Ishikawa (cell line): ENCODE results near the gene SYNC.

ENCODE experiments used
- CEBPB ChIP-seq: IDR thresholded peaks from 2 replicates; pipeline ENCODE4 v1.6.1; 2012
- CREB1 ChIP-seq: IDR thresholded peaks from 2 replicates; pipeline ENCODE4 v1.6.1; 2012; ENCODE audit warnings: low read depth
- EGR1 ChIP-seq: IDR thresholded peaks from 2 replicates; pipeline ENCODE4 v1.6.1; 2012
- EP300 ChIP-seq: IDR thresholded peaks from 2 replicates; pipeline ENCODE4 v1.6.1; 2012; ENCODE audit warnings: borderline replicate concordance
- NFIC ChIP-seq: IDR thresholded peaks from 2 replicates; pipeline ENCODE4 v1.6.1; 2012
- RAD21 ChIP-seq: IDR thresholded peaks from 2 replicates; pipeline ENCODE4 v1.6.1; 2012; ENCODE audit warnings: low read depth
- TAF1 ChIP-seq: IDR thresholded peaks from 2 replicates; pipeline ENCODE4 v1.6.1; 2012; ENCODE audit warnings: low read depth, mild to moderate bottlenecking
- TCF12 ChIP-seq: IDR thresholded peaks from 2 replicates; pipeline ENCODE4 v1.6.1; 2012; ENCODE audit warnings: low read depth
- TEAD4 ChIP-seq: IDR thresholded peaks from 2 replicates; pipeline ENCODE4 v1.6.1; 2012
- YY1 ChIP-seq: IDR thresholded peaks from 2 replicates; pipeline ENCODE4 v1.6.1; 2012; ENCODE audit warnings: low read depth
- ZBTB7A ChIP-seq: IDR thresholded peaks from 2 replicates; pipeline ENCODE4 v1.6.1; 2012; ENCODE audit warnings: low read depth
- TF ChIP-seq, protein P1 (sequence below): IDR thresholded peaks from 2 replicates; pipeline ENCODE4 v1.6.1; 2012
- TF ChIP-seq, protein P2 (sequence below): IDR thresholded peaks from 2 replicates; pipeline ENCODE4 v1.6.1; 2012; ENCODE audit warnings: low read depth, mild to moderate bottlenecking
- TF ChIP-seq, protein P3 (sequence below): IDR thresholded peaks from 2 replicates; pipeline ENCODE4 v1.6.1; 2012

DNA sequence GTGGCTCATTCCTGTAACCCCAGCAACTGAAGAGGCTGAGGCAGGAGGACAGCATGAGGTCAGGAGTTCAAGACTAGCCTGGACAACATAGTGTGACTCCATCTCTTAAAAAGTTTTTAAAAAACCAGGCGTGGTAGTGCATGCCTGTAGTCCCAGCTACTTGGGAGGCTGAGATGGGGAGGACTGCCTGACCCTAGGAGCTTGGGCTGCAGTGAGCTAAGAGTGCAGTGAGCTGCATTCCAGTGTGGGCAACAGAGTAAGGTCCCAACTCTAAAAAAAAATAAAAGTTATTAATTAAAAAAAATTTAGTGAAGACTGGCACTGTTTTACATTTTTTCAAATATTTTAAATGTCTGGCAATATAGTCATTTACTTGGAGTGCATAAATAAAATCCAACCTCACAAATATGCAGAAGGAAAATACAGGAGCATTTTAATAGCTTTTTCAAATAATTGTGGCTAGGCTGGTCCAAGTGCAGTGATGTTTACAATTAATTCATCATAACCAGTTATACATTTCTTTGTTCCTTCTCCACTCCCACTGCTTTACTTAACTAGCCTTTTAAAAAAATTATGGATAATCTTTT lies 63.0 kb downstream of the SYNC start:
- no peak for TF ChIP-seq EP300
- TF ChIP-seq, protein P1, sequence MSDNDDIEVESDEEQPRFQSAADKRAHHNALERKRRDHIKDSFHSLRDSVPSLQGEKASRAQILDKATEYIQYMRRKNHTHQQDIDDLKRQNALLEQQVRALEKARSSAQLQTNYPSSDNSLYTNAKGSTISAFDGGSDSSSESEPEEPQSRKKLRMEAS = no peak
- no peak for TF ChIP-seq CEBPB
- no peak for TF ChIP-seq TCF12
- TF ChIP-seq, protein P2, sequence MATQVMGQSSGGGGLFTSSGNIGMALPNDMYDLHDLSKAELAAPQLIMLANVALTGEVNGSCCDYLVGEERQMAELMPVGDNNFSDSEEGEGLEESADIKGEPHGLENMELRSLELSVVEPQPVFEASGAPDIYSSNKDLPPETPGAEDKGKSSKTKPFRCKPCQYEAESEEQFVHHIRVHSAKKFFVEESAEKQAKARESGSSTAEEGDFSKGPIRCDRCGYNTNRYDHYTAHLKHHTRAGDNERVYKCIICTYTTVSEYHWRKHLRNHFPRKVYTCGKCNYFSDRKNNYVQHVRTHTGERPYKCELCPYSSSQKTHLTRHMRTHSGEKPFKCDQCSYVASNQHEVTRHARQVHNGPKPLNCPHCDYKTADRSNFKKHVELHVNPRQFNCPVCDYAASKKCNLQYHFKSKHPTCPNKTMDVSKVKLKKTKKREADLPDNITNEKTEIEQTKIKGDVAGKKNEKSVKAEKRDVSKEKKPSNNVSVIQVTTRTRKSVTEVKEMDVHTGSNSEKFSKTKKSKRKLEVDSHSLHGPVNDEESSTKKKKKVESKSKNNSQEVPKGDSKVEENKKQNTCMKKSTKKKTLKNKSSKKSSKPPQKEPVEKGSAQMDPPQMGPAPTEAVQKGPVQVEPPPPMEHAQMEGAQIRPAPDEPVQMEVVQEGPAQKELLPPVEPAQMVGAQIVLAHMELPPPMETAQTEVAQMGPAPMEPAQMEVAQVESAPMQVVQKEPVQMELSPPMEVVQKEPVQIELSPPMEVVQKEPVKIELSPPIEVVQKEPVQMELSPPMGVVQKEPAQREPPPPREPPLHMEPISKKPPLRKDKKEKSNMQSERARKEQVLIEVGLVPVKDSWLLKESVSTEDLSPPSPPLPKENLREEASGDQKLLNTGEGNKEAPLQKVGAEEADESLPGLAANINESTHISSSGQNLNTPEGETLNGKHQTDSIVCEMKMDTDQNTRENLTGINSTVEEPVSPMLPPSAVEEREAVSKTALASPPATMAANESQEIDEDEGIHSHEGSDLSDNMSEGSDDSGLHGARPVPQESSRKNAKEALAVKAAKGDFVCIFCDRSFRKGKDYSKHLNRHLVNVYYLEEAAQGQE = no peak
- TF ChIP-seq, protein P3, sequence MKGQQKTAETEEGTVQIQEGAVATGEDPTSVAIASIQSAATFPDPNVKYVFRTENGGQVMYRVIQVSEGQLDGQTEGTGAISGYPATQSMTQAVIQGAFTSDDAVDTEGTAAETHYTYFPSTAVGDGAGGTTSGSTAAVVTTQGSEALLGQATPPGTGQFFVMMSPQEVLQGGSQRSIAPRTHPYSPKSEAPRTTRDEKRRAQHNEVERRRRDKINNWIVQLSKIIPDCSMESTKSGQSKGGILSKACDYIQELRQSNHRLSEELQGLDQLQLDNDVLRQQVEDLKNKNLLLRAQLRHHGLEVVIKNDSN = no peak
- TF ChIP-seq ZBTB7A = no peak
- no peak for TF ChIP-seq CREB1
- TF ChIP-seq EGR1 = no peak
- TF ChIP-seq NFIC = no peak
- TF ChIP-seq YY1 = no peak
- no peak for TF ChIP-seq RAD21
- no peak for TF ChIP-seq TEAD4
- no peak for TF ChIP-seq TAF1
